Kasumi-1 (cell line): ENCODE data around the gene CCDC85A.
"Not testable (repeated sequence)": the region's sequence is repeated elsewhere in the genome, so short reads cannot be mapped to it uniquely, and the experiment has no call there.

Source experiments
- DNase-seq, 2 experiments: peaks; one replicate each; lab custom pipeline; 2025; lab: John Stamatoyannopoulos, UW

CCDC85A gene

DNA sequence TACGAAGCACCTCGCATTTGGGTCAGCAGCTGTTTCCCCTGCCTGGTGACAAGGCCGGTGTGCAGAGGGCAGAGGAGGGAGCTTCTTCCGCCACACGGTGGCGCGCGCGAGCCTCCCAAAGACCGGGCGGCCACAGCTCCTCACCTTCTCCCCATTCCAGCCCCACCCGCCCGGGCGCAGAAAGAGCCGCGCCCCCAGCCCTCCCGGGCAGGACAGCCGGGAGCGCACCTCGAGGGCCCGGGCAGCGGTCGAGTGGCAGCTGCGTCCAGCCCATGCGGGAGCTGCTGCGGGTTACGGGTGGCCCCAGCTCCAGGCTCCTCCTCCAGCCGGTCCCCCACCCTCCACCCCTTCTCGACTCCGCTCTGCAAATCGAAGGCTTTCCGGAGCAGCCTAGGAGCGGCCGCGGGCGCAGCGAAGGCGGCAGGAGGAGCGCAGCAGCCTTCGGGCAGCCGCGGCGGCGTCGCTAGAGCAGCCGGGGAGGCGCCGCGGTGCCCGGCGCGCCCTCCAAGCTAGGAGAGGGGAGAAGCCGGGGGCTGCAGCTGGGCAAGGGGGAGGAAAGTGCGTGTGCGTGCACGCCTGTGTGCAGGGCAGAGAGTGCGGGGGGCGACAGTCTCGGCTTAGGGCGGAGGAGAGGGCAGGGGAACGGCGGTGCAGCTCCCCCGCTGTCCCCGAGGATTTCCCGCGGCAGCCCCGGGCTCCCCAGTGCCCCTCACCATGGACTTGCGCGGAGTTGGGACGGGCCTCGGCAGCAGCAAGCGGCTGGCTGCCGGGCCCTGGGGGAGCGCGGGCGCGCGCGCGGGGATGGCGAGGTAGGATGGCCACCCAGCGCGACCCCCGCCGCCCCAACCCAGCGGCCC, at the start of gene CCDC85A:
CCDC85A (plus strand) TSS at position 348 of the 857 bp plus-strand sequence. CDS start 635 bp downstream, outside the sequence.
- peak; percentile 60 to 80 for DNase-seq

DNA sequence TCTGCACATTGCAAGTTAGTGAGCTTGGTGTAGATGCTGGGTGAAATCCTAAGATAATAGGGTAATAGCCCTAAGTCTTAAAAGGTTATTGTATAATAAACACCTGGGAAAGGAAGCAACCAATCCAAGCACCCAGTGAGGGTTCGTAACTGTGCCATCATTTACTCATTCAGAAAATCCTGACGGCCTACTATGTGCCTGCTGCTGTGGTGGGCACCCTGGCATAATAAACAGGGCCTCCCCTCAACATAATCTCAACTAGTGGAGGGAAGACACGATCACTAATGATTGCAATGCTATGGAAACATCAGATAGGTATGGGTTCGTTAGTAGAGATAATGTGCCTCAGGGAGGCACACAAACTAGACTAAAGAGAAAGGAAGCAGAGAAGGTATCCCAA, 48.9 kb upstream of the CCDC85A start:
- DNase-seq, result no peak

DNA sequence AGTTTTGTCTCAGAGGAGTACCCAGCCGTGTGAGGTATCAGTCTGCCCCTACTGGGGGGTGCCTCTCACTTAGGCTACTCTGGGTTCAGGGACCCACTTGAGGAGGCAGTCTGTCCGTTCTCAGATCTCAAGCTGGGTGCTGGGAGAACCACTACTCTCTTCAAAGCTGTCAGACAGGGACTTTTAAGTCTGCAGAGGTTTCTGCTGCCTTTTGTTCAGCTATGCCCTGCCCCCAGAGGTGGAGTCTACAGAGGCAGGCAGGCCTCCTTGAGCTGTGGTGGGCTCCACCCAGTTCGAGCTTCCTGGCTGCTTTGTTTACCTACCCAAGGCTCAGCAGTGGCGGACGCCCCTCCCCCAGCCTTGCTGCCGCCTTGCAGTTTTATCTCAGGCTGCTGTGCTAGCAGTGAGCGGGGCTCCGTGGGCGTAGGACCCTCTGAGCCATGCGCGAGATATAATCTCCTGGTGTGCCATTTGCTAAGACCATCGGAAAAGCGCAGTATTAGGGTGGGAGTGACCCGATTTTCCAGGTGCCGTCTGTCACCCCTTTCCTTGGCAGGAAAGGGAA, 41.2 kb upstream of the CCDC85A start:
- not testable (repeated sequence) for DNase-seq

DNA sequence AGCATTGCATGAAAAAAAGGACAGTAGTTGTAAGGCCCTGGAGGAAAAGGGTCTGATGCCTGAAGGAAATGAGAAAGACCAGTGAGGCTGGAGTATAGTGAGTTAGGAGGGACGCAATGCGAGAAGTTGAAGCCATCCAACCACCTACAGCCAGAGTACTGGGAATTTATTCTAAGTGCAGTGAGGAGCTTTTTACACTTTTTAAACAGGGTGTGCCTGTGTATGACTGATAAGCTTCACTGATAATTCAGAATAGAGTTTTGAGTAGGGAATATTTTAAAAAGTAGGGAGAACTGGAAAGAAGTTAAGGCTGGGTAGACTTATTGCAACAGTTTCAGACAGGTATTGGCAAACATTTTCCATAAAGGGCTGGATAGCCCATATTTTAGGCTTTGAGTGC, 35.9 kb upstream of the CCDC85A start:
- DNase-seq, result no peak

DNA sequence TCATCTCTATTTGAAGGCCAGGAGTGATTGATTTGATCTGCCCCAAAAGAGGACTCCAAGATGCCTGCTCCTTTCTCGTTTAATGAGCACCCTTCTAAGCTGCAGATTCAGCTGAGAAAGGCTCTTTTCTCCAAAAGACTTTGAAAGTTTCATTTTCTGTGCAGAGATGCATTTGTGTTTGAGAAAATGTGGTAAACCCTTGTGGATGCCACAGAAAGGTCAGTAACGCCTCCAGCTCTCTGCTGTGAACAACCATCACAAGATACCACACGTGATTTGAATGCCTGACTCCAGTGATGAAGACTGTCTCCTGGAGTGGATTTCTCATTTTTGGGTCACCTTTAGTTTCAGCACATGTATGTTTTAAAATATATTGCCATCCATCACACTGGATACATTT, 35.0 kb upstream of the CCDC85A start:
- DNase-seq, result no peak

DNA sequence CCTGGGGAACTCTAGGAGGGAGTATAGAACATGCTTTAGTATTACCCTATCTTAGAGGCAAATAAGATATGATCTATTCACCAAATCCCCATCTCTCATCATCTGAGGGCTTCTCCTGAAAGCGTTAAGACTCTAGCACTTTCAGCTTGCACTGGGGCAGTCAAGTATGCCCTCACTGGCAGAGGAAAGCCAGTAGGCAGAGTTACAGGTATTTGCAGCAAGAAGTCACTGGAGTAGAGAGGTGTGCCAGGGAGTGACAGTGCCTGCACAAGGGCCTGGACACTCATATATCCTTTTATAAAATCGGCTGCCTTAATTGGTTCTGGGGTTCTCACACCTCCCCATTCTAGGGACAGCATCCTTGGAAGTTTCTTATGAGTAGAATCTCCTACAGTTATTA, 31.9 kb upstream of the CCDC85A start:
- DNase-seq, result no peak

DNA sequence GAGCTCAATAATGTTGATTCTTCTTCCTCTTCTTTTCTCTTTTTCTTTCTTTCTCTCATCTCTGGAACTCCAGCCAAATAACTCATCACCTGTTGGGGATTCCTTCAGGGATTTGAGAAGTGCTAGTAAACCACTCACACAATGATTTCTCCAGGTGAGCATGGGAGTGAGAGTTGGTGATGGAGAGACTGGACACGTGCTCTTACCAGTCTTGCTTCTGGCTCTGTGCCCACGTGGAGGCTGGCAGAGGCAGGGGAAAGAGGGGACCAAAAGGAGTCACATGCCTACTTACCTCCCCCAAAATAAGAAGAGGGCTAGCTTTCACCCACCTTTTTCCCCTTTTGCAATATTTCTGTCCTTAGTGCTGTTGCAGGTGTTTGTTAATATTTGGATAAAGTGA, 28.6 kb upstream of the CCDC85A start:
- DNase-seq, result no peak

DNA sequence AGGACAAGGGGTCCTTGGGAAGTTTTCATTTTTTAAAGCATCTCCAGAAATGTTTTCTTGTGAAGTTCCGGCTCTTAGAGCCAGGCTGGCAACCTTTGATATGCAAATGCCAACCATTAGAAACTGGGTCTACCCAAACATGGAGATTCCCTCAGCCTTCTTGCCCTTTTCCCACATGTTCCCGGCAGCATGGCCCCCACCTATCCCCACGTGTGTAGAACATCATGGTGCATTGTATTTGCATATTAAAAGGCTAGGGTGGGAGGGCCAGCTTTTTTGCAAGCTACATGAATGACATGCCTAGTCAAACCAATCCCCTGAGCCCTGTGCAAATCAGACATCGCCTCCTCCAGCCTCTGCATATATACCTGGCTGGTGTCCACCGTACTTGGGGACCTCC, 23.9 kb upstream of the CCDC85A start:
- not testable (repeated sequence) for DNase-seq

DNA sequence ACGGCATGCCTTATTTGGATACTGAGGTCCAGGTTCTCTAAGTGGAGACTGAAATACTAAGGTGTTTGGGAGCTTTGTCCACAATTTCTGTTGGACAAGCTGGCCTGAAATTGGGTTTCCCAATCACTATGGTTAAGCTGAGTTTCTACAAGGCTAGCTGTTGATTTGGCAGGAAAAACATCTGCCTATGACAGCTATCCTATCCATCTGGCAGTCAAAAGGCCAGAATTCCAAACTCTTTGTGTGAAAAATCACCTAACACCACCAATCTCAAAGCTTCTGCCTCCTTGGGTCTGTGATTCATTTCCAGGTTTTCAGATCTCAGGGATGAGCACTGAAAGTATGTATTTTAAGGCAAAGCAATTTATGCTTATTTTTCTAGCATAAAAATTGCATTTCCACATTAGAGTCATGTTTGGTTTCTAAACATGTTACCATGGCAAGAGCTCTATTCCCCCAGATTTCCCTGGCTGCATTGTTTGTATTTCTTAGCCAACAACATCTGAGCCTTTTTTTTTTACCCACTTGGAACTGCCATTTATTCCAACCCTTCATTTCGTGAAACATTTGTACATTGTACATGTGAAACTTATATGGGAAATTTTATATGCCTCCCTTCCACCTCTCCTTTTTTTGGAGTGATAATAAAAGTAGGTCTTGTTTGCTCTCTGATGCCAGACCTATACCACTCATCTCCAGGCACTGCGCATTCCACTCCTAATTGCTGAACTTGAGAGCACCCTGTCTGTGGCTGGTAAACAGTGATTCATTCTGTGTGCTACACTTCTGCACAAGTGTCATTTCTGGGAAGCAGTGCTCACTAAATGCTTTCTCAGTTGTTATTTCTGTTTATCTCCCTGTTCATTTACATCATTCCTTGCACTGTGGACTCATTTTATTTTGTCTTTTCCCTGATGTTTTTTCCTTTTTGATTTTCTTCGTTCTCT, 15.9 kb upstream of the CCDC85A start:
- no peak for DNase-seq

DNA sequence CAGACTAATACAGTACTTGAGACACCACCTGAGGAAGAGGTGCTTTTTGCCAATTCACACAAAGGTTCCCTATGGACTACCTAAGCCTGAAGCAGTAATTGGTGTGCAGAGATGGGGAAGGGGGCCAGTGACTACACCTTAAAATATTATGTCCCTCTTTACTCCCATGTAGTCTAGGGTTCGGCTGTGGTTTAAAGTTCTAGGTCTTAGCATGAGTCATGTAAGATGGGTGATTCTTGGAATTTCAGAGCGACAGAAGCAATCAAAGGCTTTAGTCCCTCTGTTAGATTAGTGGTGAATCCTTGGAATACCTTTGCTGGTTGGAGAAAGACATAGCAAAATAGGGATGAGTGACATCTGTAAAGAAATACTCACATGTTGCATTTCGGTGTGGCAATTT, 14.3 kb upstream of the CCDC85A start:
- no peak for DNase-seq

DNA sequence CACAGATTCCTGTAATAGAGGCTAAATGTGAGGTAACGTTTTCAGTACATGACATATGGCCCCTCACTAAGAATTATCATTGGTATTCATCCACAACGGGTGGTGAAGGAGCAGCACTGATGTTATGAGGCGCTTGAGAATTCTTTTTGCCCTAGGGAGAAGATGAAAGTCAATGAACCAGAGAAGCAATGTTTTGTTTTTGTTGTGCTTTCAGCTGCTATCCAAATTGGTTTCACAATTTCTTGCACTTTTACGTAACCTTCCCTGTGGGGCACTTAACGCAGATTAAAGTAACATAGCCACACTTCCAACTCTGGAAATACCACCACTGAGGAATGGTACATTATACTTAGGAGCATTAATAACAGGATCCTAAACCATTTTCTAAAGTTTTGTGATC, 13.3 kb upstream of the CCDC85A start:
- no peak for DNase-seq

DNA sequence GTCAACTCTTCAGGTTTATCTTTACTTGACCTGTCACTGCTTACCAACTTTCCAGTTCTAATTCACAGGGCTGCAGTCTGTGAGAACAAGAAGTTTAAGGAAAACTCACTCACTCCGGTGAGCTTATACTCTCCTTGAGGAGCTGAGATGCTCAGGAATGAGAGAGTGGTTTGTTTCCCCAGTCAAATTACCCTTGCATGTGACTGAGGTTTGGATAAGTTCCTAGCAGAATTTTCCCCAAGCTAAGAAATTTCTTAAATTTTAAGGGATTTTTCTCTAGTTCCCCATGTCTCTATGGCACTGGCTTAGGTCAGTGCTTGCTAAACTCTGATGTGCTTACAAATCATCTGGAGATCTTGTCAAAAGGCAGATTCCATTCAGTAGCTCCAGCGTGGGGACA, 12.8 kb upstream of the CCDC85A start:
- no peak for DNase-seq

DNA sequence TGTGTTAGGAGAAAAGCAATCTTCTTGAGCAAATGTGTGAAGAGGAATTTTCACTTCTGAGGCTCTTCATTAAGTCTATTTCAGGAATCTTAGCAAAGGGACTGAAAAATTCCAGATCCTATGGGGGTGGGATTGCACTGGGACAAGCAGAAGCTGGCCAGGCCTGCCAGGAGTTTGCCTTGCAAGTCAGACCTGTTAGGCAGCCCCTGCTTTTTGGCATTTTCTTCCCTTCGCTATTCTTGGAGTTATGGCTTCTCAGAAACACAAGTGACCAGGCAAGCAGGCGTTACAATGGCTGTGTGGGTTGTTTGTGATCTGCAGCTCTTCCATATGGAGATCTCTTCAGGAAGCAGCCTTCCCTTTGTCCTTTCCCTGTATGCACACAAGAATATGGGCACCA, 8.0 kb upstream of the CCDC85A start:
- DNase-seq, result no peak

DNA sequence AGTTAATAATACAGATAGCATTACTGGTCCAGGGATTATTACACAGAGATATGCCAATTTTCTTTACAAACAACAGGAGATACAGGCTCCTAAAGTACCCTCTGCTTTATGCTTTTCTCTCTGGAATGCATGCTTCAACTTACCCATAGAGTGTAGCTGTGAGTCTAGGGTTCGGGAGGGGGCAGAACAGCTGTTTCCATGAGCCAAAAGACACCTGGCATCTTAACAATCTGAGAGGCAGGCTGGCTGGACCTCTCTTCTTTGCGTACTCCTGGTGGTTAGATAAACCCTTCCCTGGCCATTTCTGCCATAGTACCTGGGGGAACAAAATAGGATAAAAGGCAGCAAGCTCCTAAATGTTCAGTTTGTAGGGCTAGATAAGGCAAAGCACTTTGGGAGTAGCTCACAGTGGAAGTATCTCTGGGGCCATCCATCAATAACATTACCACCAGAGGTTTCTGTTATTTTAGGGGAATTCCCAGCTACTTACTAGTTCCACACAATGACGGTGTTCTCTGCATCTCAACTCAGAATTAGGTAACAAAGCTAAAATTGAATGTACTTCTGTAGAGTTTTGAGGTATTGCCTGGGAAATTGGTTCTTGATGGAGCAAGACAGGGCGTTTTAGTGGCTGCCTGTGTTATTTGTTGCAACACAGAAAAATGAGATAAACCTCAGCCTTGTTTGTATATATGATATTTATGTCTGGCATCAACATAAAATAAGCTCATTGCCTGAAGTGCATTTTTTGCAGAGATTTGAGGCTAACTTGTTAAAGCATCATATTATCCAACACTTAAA, 6.2 kb upstream of the CCDC85A start:
- DNase-seq, result no peak

DNA sequence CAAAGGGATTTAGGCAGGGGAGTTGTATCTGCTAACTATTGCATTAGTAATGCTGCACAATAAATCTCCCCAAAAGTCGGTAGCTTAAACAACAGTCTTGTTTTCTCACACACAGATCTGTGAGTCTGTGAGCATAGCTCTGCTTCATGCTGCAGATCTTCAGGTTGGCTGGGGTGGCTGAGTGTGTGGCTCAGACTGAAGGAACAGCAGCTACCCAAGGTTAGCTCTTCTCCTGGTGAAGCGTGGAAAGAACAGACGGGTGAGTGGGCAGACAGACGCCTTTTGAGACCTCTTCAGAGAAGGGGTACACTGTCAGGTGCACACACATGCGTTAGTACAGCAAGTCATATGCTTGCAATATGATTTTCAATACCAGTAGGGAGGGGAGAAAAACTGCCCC, 3.9 kb upstream of the CCDC85A start:
- DNase-seq, result no peak

DNA sequence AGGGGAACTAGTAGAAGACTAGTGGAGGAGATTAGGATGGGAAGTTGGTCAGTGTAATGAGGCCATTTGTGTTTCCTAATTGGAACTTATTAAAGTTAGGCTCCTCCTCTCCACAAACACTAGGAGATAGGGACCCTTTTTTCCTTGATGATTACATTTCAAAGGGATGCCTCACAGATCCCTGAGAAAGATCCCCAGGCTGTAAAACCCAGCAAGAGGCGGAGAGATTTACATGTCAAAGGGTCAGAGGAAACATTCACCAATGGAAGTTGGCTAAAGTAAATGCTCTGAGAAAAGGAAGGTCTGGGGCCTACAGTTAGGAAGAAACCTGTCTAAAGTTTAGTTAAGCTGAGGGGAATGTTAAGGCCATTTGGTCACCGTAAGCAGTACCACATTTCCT, 1.4 kb upstream of the CCDC85A start:
- no peak for DNase-seq

DNA sequence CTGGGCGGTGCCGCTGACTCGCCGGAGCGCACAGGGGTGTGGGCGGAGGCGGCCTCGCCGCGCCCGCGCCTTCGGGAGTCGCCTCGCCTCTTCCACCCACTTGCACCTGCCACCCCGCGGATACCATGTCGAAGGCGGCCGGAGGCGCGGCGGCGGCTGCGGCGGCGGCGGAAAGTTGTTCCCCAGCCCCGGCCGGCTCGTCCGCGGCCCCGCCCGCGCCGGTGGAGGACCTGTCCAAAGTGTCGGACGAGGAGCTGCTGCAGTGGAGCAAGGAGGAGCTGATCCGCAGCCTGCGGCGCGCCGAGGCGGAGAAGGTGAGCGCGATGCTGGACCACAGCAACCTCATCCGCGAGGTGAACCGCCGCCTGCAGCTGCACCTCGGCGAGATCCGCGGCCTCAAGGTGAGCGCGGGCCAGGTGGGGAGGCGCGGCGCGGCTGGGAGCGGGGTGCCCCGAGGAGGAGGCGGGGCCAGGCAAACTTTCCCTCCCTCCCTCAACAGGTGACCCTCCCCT, 766 bp downstream of the CCDC85A start:
- no peak for DNase-seq

DNA sequence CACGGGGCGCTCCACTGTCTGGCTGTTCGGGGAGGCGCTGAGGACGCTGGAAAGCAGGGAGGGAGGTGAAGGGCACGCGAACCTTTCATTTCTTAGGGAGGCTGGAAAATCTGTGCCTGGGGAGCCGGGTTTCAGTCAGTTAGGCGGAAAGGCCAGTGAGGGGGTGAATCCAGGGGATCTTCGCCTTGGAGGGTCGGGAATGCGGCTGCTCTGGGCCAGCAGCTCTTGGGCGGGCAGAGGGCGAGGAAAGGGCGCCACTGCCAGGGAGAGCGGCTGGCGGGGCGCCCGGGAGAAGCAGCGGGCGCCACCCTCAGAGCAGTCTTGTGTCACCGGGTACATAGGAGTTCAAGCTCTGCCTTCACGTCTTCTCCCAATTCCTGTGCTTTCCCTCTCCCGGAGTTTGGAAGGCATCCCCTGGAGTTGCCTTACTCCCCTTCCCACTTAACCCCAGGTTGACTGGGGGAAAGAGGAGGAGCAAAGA, 1.4 kb downstream of the CCDC85A start:
- peak; percentile 41 to 42 for DNase-seq

DNA sequence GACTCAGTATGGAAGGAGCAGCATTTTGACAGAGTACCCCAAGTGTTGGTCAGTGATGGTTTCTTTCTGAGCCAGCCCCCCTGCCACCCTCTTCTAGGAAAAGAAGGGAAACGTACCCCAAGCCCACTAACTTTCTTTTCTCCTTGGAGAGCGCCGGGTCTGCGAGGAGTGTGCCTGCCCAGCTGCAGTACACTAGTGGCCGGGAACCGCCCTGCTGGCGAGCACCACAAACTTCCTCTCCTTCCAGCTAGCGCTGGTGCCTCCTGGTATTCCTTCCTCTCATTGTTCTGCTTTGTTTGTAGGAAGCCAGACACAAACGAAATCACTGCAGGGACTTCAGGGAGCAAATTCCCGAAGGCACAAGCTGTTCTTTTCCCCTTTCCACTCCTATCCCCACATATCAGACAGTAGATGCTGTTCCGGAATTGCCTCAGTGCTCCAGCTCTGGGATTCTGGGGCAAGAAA, 1.8 kb downstream of the CCDC85A start:
- peak; percentile 27 to 57 for DNase-seq

DNA sequence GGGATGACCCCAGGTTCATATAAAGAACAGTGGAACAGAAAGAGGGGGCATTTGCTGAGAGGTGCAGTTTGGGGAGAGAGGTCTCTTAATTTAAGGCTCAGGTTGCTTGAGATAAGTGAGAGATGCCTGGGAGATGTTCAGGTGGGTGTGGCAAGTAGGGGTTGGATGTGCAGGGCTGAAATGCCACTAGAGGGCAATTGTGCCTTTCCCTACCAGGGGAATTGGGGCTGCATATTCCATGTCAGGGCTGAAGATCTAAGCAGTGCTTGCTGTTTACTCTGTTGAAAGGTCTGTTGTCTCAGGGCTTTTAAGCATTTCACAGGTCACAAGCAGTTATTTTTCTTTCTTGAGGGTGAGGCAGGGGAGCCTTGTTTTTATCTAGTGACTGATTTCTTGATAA, 7.8 kb downstream of the CCDC85A start:
- peak; percentile 59 for DNase-seq

DNA sequence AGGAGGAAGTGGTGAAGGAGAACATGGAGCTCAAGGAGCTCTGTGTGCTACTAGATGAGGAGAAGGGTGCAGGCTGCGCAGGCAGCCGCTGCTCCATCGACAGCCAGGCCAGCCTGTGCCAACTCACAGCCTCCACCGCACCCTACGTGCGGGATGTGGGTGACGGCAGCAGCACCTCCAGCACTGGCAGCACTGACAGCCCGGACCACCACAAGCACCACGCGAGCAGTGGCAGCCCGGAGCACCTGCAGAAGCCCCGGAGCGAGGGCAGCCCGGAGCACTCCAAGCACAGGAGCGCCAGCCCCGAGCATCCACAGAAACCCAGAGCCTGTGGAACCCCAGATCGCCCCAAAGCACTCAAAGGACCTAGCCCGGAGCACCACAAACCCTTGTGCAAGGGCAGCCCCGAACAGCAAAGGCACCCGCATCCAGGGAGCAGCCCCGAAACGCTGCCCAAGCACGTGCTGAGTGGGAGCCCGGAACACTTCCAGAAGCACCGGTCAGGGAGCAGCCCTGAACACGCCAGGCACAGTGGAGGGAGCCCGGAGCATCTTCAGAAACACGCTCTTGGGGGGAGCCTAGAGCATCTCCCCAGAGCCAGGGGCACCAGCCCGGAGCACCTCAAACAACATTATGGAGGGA, 9.0 kb downstream of the CCDC85A start:
- no peak for DNase-seq
